Spinal cord (tissue), 10 donors: Measurements from ENCODE around the gene AKR1D1. TPM values are rescaled to one million over a fixed set of nuclear protein-coding genes. Genes with fewer than 3 reads are reported as not detected.

Experiments
- DNase-seq, 6 donors: peaks; one replicate each; pipeline versions ENCODE4 v3.0.0 to v3.0.0-alpha.2; 2013 to 2015; ENCODE audit warnings: low spot score in 6 of 6, low read depth in 4 of 6
- H3K27ac ChIP-seq: one replicate; pipeline ENCODE4 v1.5.1; 2013; ENCODE audit warnings: low read depth, low read length, control low read depth
- H3K27me3 ChIP-seq: one replicate; pipeline ENCODE4 v1.6.1; 2013; ENCODE audit warnings: low read length; ENCODE audit not compliant: control insufficient read depth, insufficient read depth
- H3K36me3 ChIP-seq: one replicate; pipeline ENCODE4 v1.6.1; 2013; ENCODE audit warnings: low read length; ENCODE audit not compliant: control insufficient read depth, insufficient read depth
- H3K4me1 ChIP-seq: one replicate; pipeline ENCODE4 v1.6.1; 2013; ENCODE audit warnings: low read length; ENCODE audit not compliant: control insufficient read depth, insufficient read depth
- H3K4me3 ChIP-seq: one replicate; pipeline ENCODE4 v1.5.1; 2013; ENCODE audit warnings: low read depth, low read length, control low read depth
- H3K9me3 ChIP-seq: one replicate; pipeline ENCODE4 v1.6.1; 2013; ENCODE audit warnings: low read length; ENCODE audit not compliant: control insufficient read depth, insufficient read depth
- whole genome bisulfite sequencing: methylation state at CpG from one replicate; pipeline ENCODE4 v1.1.5; 2013; ENCODE audit warnings: missing lambda C conversion rate; ENCODE audit not compliant: insufficient coverage; 5-methylcytosine and 5-hydroxymethylcytosine counted together
- polyA plus RNA-seq, 2 donors: library from polyadenylated mRNA; unstranded; fragments of 120-200 nt; gene quantifications; one replicate each; pipeline ENCODE4 v1.2.1, GENCODE V29; 2013; ENCODE audit not compliant: insufficient read length in 2 of 2
- total RNA-seq, 2 donors: library from RNA; depleted of rRNA in 1 of 2; stranded (reverse); fragments of 120-200 nt in 1 of 2; fragments of >200 nt in 1 of 2; gene quantifications; one replicate each; pipeline versions ENCODE4 v1.2.3 to v1.2.4, GENCODE V29; 2013 to 2014
- donor health status: healthy.

Gene AKR1D1
- total and polyA plus RNA-seq, 4 donors = 0.18 TPM; not detected in 3

DNA sequence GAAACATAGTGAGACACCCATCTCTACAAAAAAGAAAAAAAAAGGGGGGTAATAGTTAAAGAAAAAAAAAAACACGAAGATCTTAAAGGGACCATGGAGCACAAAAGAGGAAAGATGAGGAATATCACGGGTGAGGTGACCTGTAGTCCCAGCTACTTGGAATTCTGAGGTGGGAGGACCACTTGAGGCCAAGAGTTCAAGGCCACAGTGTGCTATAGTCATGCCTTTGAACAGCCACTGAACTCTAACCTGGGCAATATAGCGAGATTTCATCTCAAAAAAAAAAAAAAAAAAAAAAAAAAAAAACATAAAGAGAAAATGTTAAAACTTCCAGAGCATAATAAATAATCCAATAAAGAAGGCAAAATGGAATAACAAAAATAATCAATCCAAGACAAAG is 23.6 kb downstream of the AKR1D1 start:
- Histone ChIP-seq H3K4me1 (no peaks in the 10 kb centered on the region), H3K36me3 (no peaks in the 10 kb centered on the region), H3K4me3 (no peak overlapping the region), H3K27ac (no peak overlapping the region), H3K27me3 (no peaks in the 10 kb centered on the region), H3K9me3 (no peaks in the 10 kb centered on the region)
- DNase-seq = no peak
- 74% methylated on average over 2 of the region's 3 CpGs for WGBS

DNA sequence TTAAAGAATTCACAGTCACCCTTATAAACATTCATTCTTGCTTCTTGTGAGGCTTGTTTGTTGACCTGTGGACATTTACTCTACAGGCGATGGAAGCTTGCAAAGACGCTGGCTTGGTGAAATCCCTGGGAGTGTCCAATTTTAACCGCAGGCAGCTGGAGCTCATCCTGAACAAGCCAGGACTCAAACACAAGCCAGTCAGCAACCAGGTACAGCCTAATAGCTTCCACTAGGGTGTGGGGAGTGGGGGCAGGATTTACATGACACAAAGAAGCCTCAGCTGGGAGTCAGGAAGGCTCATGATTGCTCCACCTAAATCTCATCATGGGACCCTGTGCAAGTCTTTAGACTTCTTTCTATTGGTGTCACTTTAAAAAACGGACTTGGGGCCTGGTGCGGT is 29.0 kb downstream of the AKR1D1 start:
- H3K27ac ChIP-seq = no peak overlapping the region
- no peaks in the 10 kb centered on the region for H3K27me3 ChIP-seq
- H3K9me3 ChIP-seq = no peaks in the 10 kb centered on the region
- peak in 1 of 6 donors; percentile 3 for DNase-seq
- 88% methylated on average over 2 of the region's 5 CpGs for WGBS
- H3K4me3 ChIP-seq = no peak overlapping the region
- H3K4me1 ChIP-seq = no peaks in the 10 kb centered on the region
- H3K36me3 ChIP-seq = no peaks in the 10 kb centered on the region

DNA sequence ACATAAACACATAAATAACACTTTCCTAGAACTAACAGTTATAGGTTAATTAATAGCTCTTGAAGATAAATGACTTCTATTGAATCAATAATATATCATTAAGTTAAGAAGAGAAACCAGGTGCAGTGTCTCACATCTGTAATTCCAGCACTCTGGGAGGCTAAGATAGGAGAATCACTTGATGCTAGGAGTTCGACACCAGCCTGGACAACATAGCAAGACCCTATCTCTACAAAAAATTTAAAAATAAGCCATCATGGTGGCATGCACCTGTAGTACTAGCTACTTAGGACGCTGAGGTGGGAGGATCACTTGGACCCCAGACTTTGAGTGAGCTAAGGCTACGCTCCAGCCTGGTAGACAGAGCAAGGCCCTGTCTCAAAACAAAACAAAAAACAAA is 38.8 kb downstream of the AKR1D1 start:
- Histone ChIP-seq H3K27me3 (no peaks in the 10 kb centered on the region), H3K36me3 (no peaks in the 10 kb centered on the region), H3K4me3 (no peak overlapping the region), H3K27ac (no peak overlapping the region), H3K9me3 (no peaks in the 10 kb centered on the region), H3K4me1 (no peaks in the 10 kb centered on the region)
- no CpG with 5 or more reads among the region's 3 CpGs for WGBS
- no peak for DNase-seq

DNA sequence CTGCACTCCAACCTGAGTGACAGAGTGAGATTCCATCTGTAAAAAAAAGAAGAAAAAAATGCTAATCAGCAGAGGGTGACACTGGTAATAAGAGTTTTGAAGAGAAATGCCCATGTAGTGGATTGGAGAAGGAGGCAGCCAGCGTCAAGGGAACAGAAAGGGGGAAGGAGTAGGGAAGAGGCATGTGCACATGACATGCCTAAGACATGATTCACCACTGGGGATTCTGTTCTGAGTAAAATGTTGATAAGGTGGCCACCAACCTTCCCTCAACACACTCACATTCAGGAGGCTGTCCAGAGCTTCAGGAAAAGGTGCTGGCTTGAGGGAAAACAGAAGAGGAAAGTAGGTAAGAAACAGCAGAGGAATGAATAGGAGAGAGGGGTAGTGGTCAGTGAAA is 39.9 kb downstream of the AKR1D1 start:
- Histone ChIP-seq H3K4me1 (no peaks in the 10 kb centered on the region), H3K4me3 (no peak overlapping the region), H3K36me3 (no peaks in the 10 kb centered on the region), H3K27me3 (no peaks in the 10 kb centered on the region), H3K27ac (no peak overlapping the region), H3K9me3 (no peaks in the 10 kb centered on the region)
- 100% methylated on average over 1 of the region's 1 CpG for WGBS
- DNase-seq = no peak

GRCh38 chr7:138116892-138117291 is 40.6 kb downstream of the AKR1D1 start:
- no peak for DNase-seq
- Histone ChIP-seq H3K36me3 (no peaks in the 10 kb centered on the region), H3K27me3 (no peaks in the 10 kb centered on the region), H3K4me1 (no peaks in the 10 kb centered on the region), H3K4me3 (no peak overlapping the region), H3K27ac (no peak overlapping the region), H3K9me3 (no peaks in the 10 kb centered on the region)
- WGBS = no CpG with 5 or more reads among the region's 2 CpGs

GRCh38 chr7:138120140-138120827 is 44.0 kb downstream of the AKR1D1 start:
- WGBS = 93% methylated on average over 6 of the region's 10 CpGs
- Histone ChIP-seq H3K9me3 (no peaks in the 10 kb centered on the region), H3K4me3 (no peak overlapping the region), H3K36me3 (peaks cover 2% of the 10 kb centered on the region), H3K27ac (no peak overlapping the region), H3K27me3 (no peaks in the 10 kb centered on the region), H3K4me1 (no peaks in the 10 kb centered on the region)
- DNase-seq = no peak

DNA sequence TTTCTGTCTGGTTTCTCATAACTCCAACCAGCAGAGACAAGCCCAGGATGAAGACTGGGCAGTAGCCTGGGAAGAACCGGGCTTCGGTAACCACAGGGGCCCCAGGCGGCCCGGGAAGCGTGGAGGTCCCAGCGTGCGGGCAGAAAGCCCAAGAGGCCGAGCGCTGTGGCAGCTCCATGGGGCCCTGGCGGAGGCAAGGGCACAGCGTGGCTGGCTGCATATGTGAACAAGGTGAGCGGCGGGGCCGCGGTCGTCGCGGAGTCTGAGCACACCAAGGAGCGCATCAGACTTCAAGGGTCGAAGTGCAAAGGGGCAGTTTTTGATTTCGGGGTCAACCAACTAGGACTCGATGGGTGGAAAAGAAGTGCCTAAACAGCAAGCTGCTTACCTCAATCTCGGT is 45.9 kb downstream of the AKR1D1 start:
- Histone ChIP-seq H3K9me3 (no peaks in the 10 kb centered on the region), H3K27ac (no peak overlapping the region), H3K4me1 (no peaks in the 10 kb centered on the region), H3K27me3 (no peaks in the 10 kb centered on the region), H3K36me3 (peaks cover 2% of the 10 kb centered on the region), H3K4me3 (no peak overlapping the region)
- no peak for DNase-seq
- 98% methylated on average over 23 of the region's 23 CpGs for WGBS

DNA sequence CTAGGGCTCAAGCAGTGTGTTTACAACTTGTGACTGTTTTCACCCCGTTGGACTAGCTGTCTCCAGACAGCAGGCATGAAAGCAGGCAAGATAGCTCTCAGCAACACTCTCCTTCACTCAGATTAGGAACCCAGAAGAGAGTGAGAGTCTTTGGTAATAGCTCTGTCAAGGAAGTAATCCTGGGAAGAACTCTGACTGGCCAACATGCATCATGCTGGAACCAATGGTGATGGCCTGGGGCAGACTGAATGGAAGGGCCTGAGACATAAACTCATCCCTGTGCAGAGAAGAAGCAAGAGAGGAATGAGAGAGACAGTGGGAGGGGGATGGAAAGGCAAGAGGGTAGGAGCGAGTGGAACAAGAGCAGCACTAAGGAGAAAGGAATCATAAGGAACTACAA is 48.9 kb downstream of the AKR1D1 start:
- peak in 1 of 6 donors; percentile 1 for DNase-seq
- no peaks in the 10 kb centered on the region for H3K4me1 ChIP-seq
- H3K9me3 ChIP-seq = no peaks in the 10 kb centered on the region
- H3K27me3 ChIP-seq = no peaks in the 10 kb centered on the region
- H3K4me3 ChIP-seq = no peak overlapping the region
- no peak overlapping the region for H3K27ac ChIP-seq
- H3K36me3 ChIP-seq = peaks cover 2% of the 10 kb centered on the region
- 20% methylated on average over 1 of the region's 2 CpGs for WGBS

DNA sequence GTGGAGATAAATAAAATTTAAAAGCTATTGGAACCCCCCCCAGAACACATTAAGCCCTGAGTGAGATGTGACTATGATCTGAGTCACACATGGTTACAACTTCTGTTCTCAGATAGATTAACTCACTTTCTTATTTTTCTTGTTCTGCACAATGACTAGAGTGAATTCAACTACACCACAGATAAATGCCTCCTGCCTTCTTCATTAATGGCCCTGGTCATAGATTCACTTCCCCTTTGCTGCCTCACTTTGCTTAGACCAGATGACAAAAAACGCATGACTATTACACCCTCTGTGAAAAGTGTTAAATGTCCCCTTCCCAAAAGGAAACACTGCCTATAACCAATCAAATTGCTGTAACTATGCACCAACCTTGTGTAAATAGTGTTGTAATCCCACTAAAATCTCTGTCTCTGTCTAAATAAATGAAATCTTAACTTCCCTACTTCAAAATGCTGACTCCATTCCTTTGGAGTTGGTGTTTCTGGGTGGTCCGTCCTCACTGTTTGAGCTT is 49.4 kb downstream of the AKR1D1 start:
- Histone ChIP-seq H3K4me3 (no peak overlapping the region), H3K27ac (no peak overlapping the region), H3K9me3 (no peaks in the 10 kb centered on the region), H3K4me1 (no peaks in the 10 kb centered on the region), H3K27me3 (no peaks in the 10 kb centered on the region), H3K36me3 (peaks cover 2% of the 10 kb centered on the region)
- WGBS = no CpG with 5 or more reads among the region's 2 CpGs
- no peak for DNase-seq

GRCh38 chr7:138126928-138127327 is 50.7 kb downstream of the AKR1D1 start:
- H3K9me3 ChIP-seq = no peaks in the 10 kb centered on the region
- H3K36me3 ChIP-seq = peaks cover 2% of the 10 kb centered on the region
- no peak overlapping the region for H3K27ac ChIP-seq
- DNase-seq = no peak
- no peaks in the 10 kb centered on the region for H3K27me3 ChIP-seq
- H3K4me3 ChIP-seq = no peak overlapping the region
- no peaks in the 10 kb centered on the region for H3K4me1 ChIP-seq
- WGBS = 100% methylated on average over 2 of the region's 2 CpGs
